HAP-1 (cell line): ENCODE results near the gene LRBA.

Source experiments
- DNase-seq, 2 experiments: peaks; one replicate each; pipeline ENCODE4 v3.0.0-alpha.2; 2016 to 2020; ENCODE audit warnings: low spot score in 2 of 2
- H3K27me3 ChIP-seq: fragments of 250-450 bp; sonication (Bioruptor Pico); 2 replicates; pipeline ENCODE4 v1.5.1; 2020; ENCODE audit warnings: low read depth, mild to moderate bottlenecking, moderate library complexity
- H3K36me3 ChIP-seq: fragments of 250-450 bp; sonication (Bioruptor Pico); replicated peaks from 2 replicates; pipeline ENCODE4 v1.5.1; 2020; ENCODE audit warnings: mild to moderate bottlenecking
- H3K4me1 ChIP-seq: fragments of 250-450 bp; sonication (Bioruptor Pico); 2 replicates; pipeline ENCODE4 v1.5.1; 2020; ENCODE audit warnings: mild to moderate bottlenecking
- H3K4me3 ChIP-seq: fragments of 250-450 bp; sonication (Bioruptor Pico); 2 replicates; pipeline ENCODE4 v1.5.1; 2020; ENCODE audit warnings: mild to moderate bottlenecking, moderate library complexity
- H3K9me3 ChIP-seq: fragments of 250-450 bp; sonication (Bioruptor Pico); 2 replicates; pipeline ENCODE4 v1.5.1; 2020; ENCODE audit warnings: mild to moderate bottlenecking, moderate library complexity
- in situ Hi-C: fragments of 300-500 bp; cut with MboI; formaldehyde crosslinking; loops from 3 replicates; pipeline ENCODE4 v1.14.3; 2020; ENCODE audit warnings: low sequenced_read_pairs, inconsistent platforms, mixed read lengths

LRBA gene

DNA sequence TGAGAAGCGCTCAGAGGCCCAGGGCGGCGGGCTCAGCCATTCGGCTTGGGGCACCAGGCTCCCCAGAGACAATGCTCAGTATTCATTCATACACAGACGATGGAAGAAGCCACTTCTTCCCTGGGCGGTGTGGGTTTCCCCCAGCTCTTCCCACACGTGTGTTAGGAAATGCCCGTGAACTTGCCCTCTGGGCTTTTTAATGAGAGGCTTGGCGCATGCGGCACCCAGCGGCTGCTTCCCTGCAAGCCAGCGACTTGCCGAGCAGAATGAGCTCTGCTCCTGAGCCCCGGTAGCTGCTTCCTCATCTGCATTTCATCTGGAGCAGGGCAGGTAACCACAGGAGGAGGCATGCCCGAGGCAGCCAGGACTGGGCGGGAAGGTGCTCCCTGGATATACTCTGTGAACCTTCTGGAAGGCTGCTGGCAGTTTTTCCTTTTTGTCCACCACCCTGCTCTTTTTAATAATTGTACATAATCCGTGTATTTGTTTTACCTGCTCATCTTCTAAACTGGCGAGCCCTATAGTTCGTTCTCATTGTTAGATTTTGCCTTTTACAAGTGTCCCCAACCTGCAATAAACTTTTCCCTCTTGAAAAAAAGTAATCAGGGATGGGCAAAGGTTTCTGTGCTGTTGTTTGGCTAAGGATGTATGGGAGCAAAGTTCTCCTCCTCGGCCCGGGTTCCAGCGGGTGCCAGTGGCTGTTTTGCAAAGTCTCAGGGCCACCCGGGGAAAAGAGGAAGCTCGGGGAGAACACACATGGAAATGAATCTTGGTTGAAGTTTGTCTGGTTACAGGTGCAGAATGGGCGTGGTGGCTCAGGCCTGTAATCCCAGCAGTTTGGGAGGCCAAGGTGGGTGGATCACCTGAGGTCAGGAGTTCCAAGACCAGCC is 758.0 kb downstream of the LRBA start:
- no peaks in the 10 kb centered on the region for H3K9me3 ChIP-seq
- DNase-seq = no peak
- H3K4me3 ChIP-seq = no peak overlapping the region
- H3K27me3 ChIP-seq = no peaks in the 10 kb centered on the region
- in situ Hi-C loops = no loop called here
- no peaks in the 10 kb centered on the region for H3K36me3 ChIP-seq
- no peaks in the 10 kb centered on the region for H3K4me1 ChIP-seq

DNA sequence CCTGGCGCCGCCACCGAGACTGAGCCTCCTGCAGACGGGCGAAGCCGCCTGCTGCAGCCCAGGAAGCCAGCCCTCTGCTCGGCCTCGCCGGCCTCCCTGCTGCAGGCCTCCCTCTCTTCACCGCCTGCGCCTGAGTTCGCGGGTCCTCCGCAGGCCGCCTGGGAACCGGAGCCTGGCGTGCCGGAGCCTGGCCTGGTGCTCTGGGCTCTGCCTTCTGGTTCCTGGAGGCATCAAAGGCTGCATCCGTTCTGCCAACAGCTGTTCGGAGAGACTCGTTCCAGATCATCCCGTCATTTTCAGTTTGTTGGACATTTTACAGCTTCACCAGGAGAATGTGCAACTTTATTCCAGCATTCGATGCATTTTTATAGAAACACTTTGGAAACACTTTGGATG is 758.9 kb downstream of the LRBA start:
- Histone ChIP-seq H3K27me3 (no peaks in the 10 kb centered on the region), H3K4me1 (no peaks in the 10 kb centered on the region), H3K36me3 (no peaks in the 10 kb centered on the region), H3K4me3 (no peak overlapping the region), H3K9me3 (no peaks in the 10 kb centered on the region)
- in situ Hi-C loops = no loop called here
- DNase-seq = no peak

DNA sequence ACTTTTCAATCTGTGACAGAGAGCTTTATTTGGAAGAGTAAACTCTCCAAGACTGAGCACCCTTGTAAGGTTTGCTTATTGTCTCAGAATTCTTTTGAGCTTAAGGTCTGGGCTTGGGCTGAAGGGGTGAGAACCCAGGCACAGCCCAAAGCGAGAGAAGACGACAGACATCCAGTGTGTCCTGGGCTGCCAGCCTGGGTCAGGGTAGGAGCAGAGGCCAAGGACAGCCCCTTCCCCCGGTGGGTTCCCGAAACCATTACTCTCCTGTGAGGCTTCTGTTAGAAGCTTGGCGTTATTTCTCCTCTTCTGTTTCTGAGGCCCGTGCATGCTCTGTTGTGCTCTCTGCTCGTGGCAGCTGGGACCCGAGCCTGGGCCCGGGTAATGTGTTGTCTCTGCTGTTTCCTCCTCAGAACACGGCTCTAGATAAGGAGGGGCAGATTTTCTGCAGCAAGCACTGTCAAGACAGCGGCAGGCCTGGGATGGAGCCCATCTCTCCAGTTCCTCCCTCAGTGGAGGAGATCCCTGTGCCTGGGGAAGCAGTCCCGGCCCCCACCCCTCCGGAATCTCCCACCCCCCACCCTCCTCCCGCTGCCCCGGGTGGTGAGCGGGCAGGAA is 759.4 kb downstream of the LRBA start:
- Histone ChIP-seq H3K4me1 (no peaks in the 10 kb centered on the region), H3K36me3 (no peaks in the 10 kb centered on the region), H3K9me3 (no peaks in the 10 kb centered on the region), H3K4me3 (no peak overlapping the region), H3K27me3 (no peaks in the 10 kb centered on the region)
- in situ Hi-C loops = no loop called here
- no peak for DNase-seq

DNA sequence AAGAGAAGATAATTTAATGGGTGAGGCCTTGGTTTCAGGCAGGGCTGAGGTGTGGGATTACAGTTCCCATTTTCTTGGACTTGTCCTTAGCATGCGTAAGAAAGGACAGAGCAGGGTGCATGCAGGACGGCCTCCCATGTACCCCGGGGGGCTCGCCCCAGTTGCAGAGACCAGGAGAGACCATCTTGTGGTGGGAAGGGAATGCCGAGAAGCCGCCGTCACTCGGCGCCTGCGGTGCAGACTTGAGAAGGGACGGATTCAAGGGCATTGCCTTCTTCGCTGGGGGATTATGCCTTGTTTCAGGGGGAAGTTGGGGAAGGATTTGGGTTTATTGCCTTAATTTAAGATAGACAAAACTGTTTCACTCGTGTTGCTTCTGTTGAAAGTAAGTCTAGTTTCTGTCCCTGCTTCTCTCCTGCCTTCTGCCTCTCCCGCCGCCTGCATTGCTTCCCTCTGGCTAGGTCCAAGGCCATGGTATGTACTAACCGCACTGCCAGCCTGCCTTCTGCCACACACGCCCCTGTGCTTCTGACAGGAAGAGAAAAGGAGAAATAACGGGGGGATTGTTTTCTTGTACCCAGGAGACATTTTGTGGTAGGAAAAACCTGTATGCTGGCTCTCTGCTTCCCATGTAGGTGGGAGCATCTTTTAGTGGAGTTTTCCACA is 761.0 kb downstream of the LRBA start:
- no peak for DNase-seq
- Histone ChIP-seq H3K4me1 (no peaks in the 10 kb centered on the region), H3K36me3 (no peaks in the 10 kb centered on the region), H3K9me3 (no peaks in the 10 kb centered on the region), H3K27me3 (no peaks in the 10 kb centered on the region), H3K4me3 (no peak overlapping the region)
- in situ Hi-C loops = no loop called here

DNA sequence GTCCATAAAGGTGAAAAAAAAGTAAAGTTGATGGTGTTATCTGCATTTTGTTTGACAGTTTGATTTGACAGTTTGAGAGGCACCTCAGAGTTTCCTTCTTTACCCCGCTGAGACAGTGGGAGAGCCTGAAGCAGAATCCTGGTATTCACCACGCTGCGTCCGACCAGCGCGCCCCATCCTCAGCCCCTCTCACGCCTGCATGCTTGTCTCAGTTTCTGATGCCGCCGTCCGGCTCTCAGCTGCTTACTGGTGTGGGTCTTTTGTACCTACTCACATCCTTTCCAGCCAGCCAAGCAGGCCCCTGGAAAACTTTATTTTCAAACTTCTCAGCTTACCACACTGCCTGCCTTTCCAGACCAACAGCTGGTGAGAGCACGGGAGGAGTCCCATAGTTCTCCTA is 761.7 kb downstream of the LRBA start:
- Histone ChIP-seq H3K9me3 (no peaks in the 10 kb centered on the region), H3K4me1 (no peaks in the 10 kb centered on the region), H3K36me3 (no peaks in the 10 kb centered on the region), H3K4me3 (no peak overlapping the region), H3K27me3 (no peaks in the 10 kb centered on the region)
- DNase-seq = no peak
- in situ Hi-C loops = no loop called here

DNA sequence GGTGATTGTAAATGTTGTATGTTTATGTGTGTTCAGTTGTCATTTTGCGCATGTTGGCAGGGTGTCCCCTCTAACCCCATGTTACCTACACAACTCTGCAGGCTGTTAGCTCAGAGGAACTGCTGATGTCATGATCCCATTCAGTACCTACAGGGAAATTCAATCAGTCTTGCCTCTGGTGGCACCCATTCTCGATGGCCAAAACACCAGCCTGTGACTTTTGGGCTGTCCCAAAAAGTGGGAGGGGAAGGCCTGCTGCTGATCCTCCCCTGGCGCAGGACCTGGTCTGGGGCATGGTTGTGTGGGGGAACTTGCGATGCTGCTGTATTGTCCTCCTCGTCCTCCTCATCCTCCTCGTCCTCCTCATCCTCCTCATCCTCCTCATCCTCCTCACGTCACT is 762.3 kb downstream of the LRBA start:
- Histone ChIP-seq H3K4me1 (no peaks in the 10 kb centered on the region), H3K9me3 (no peaks in the 10 kb centered on the region), H3K36me3 (no peaks in the 10 kb centered on the region), H3K4me3 (no peak overlapping the region), H3K27me3 (no peaks in the 10 kb centered on the region)
- in situ Hi-C loops = no loop called here
- DNase-seq = no peak

DNA sequence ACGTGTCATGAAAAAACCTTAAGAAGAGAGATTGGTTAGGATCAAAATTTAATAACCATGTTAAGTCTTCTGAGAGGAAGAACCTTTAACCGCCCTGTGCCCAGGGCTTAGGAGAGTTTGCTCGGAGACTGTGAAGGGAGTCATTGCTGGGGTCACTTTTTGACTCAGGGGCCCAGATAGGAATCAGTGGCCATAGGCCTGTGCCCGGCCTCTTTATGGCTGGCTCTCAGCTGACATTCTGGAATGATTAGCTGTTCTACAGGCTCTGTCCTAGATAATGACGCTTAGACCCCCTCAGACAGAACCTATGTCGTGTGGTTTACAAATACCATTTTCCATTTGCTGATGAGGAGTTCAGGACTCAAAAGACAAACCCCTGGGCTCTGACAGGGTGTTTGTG is 762.8 kb downstream of the LRBA start:
- Histone ChIP-seq H3K4me3 (no peak overlapping the region), H3K9me3 (no peaks in the 10 kb centered on the region), H3K4me1 (no peaks in the 10 kb centered on the region), H3K27me3 (no peaks in the 10 kb centered on the region), H3K36me3 (no peaks in the 10 kb centered on the region)
- in situ Hi-C loops = no loop called here
- DNase-seq = no peak

DNA sequence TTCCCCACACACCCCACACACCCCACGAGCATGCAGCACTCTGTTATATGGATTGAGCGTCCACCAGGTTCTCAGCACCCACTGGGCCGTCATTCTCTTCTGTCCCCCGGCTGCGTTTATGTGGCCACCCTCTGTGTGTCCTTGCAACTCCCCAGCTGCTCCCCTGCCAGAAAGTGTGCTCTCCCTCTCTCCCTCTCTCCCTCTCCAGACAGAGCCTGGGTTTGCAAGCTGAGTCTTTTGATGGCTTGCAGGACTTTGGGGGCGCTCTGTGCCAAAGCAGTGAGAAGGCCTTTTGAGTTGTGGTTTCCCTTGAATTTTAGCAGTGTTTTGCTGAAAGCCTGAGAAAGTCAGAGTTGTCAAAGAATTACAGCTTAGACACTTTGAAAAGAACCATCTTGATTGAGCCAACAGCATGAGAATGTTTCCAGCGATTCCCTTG is 763.3 kb downstream of the LRBA start:
- H3K4me1 ChIP-seq = no peaks in the 10 kb centered on the region
- no peak for DNase-seq
- no peaks in the 10 kb centered on the region for H3K27me3 ChIP-seq
- H3K9me3 ChIP-seq = no peaks in the 10 kb centered on the region
- no peak overlapping the region for H3K4me3 ChIP-seq
- H3K36me3 ChIP-seq = no peaks in the 10 kb centered on the region
- in situ Hi-C loops = no loop called here

DNA sequence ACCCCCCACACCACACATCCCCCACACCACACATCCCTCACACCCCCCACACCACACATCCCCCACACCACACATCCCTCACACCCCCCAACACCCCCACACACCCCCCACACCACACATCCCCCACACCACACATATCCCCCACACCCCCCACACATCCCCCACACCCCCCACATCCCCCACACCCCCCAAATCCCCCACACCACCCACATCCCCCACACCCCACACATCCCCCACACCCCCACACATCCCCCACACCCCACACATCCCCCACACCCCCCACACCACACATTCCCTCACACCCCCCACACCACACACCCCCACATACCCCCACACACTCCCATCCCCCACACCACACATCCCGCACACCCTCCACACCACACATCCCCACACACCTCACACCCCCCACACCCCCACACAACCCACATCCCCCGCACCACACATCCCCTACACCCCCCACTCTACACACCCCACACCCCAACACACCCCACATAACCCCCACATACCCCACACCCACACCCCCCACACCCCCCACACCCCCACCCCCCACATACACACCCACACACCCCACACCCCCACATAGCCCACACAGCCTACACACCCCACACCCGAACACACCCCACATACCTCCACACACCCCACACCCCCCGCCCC is 764.0 kb downstream of the LRBA start:
- DNase-seq = peak in 1 of 2 experiments; percentile 35
- Histone ChIP-seq H3K4me1 (no peaks in the 10 kb centered on the region), H3K4me3 (no peak overlapping the region), H3K36me3 (no peaks in the 10 kb centered on the region), H3K9me3 (no peaks in the 10 kb centered on the region), H3K27me3 (no peaks in the 10 kb centered on the region)
- in situ Hi-C loops = no loop called here

DNA sequence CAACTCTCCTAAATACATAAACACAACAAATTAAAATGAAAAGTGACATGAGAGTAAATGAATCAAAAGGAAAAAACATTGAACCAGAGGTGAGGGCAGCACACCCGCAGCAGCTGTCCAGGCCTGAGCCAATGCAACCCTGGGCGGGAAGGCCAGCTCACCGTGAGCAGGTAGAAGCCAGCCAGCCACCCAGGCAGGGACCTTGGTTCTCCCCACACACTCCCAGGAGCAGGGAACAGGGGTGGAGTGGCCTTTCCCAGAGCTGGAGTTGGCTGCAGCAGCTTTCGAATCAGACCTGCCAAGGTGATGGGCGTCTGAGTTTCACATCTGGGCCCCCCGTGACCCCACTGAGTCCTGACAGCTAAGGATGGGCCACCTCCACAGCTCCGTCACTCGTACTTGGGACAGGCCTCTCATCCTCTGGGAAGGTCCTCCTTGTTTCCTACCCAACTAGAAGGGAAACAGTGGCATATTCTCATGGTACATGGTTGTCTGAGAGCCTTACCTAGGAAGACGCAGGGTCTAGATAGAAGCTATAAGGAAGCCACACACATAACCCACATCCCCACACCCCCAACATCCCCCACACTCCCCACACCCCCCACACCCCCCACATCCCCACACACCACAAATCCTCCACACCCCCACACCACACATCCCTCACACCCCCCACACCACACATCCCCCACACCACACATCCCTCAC is 764.6 kb downstream of the LRBA start:
- in situ Hi-C loops = no loop called here
- no peaks in the 10 kb centered on the region for H3K9me3 ChIP-seq
- no peaks in the 10 kb centered on the region for H3K4me1 ChIP-seq
- H3K36me3 ChIP-seq = no peaks in the 10 kb centered on the region
- H3K4me3 ChIP-seq = no peak overlapping the region
- no peaks in the 10 kb centered on the region for H3K27me3 ChIP-seq
- no peak for DNase-seq

DNA sequence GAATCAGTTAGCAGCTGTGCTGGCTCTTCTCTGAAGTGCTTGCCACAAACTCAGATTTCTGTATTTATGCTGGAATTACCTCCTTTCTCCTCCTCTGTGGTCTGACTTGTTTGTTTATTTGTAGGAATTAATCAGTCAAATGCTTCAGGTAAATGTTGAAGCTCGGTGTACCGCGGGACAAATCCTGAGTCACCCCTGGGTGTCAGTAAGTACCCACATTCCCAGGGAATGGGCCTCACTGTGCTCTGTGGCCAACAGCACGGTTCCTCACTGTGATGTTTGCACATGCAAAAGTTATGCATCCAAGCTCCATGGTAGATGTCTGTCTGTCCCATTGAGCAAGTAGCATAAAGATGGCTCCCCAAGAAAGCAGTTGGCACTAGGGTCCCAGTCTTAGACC is 766.9 kb downstream of the LRBA start:
- H3K4me3 ChIP-seq = no peak overlapping the region
- in situ Hi-C loops = no loop called here
- no peaks in the 10 kb centered on the region for H3K9me3 ChIP-seq

DNA sequence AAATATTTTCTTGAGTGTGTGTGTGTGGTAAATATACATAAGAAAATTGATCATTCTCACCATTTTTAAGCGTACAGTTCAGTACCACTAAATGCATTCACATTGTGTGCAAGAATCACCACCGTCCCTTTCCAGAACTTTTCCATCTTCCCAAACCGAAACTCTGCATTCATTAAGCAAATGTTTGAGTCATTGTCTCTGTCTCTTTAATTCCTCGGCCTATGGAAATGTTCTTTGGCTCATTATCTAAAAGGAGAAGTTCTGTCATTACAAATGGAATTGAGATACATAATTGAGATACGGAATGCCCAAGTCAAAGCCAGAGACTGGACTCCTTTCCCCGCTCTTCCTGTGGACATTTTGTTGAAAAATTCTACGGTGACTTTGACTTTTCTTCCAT is 767.9 kb downstream of the LRBA start:
- H3K4me1 ChIP-seq = peaks cover 12% of the 10 kb centered on the region
- H3K36me3 ChIP-seq = no peaks in the 10 kb centered on the region
- H3K4me3 ChIP-seq = no peak overlapping the region
- H3K9me3 ChIP-seq = no peaks in the 10 kb centered on the region
- no peaks in the 10 kb centered on the region for H3K27me3 ChIP-seq
- DNase-seq = no peak
- in situ Hi-C loops = no loop called here

More for the DNA sequence above, 766.9 kb downstream of the LRBA start:
- H3K36me3 ChIP-seq = no peaks in the 10 kb centered on the region
- H3K4me1 ChIP-seq = peaks cover 12% of the 10 kb centered on the region
- no peaks in the 10 kb centered on the region for H3K27me3 ChIP-seq
- DNase-seq = no peak

DNA sequence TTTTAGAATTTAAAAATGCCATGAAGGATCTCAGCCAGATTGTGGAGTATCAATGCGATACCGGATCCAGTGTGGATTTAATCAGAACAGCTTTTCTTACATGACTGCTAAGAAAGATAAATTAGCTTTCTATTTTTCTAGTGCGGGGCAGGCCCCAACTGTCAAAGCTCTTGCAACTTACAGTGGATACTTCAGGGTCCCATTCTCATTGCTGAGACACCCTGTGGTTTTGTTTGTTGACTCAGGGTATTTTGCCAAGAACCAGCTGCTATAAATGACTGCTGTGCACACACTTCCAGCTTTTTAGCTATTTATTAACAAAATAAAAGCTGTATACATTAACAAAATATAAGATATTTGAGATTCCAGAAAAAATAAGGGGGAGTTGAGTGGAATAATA is 770.5 kb downstream of the LRBA start:
- no peaks in the 10 kb centered on the region for H3K36me3 ChIP-seq
- no peak overlapping the region for H3K4me3 ChIP-seq
- peak; percentile 29 to 37 for DNase-seq
- peaks cover 12% of the 10 kb centered on the region for H3K4me1 ChIP-seq
- no peaks in the 10 kb centered on the region for H3K27me3 ChIP-seq
- in situ Hi-C loops = no loop called here
- no peaks in the 10 kb centered on the region for H3K9me3 ChIP-seq
